Stimulated activated CD4-positive, alpha-beta T cell treated with anti-CD3 and anti-CD28 coated beads, TNF-alpha, amount 100 ng/mL, for 4 hours (primary cell): ENCODE measurements around the gene NXNL1.
A peak's percentile ranks its signal among the peaks of the same experiment; 100 is the strongest.

ENCODE experiments used
- DNase-seq, 3 experiments: peaks; one replicate each; pipeline ENCODE4 v3.0.0-alpha.2; 2020; ENCODE audit warnings: low read depth in 3 of 3

NXNL1 gene

DNA sequence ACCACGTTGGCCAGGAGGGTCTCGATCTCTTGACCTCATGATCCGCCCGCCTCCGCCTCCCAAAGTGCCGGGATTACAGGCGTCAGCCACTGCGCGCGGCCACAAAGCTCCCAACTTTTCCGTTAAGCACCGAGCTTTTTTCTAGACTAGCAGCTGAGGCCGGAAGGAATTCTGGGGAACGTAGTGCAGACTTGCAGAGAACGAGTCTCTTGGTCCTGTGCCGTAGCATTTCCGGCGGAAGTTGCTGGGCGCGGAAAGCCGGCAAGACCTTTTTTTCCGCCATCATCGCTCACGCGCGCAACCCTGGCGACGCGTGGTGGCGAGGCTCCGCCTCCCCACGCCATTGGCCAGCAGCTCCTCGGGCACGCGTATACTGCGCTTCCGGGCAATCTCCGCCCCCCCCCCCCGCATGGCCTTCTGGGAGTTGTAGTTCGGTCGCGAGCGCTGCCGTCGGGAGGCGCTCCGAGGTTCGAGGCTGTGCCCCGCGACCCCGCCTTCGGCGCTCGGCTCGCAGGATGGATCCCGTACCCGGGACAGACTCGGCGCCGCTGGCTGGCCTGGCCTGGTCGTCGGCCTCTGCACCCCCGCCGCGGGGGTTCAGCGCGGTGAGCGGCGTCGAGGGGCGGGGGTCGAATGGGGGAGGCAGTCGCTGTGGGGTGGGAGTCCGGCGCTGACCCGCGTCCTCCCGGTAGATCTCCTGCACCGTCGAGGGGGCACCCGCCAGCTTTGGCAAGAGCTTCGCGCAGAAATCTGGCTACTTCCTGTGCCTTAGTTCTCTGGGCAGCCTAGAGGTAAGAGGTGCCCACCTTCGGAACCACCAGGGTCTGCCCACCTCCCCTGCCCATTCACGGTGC lies 40.9 kb downstream of the NXNL1 start, which contains the start of gene MVB12A:
Gene MVB12A, plus strand, starts transcription at position 427 of the 854 bp plus-strand sequence. Its CDS starts 89 bp downstream, at position 516.
- peak; percentile 84 to 93 (median 90) for DNase-seq

DNA sequence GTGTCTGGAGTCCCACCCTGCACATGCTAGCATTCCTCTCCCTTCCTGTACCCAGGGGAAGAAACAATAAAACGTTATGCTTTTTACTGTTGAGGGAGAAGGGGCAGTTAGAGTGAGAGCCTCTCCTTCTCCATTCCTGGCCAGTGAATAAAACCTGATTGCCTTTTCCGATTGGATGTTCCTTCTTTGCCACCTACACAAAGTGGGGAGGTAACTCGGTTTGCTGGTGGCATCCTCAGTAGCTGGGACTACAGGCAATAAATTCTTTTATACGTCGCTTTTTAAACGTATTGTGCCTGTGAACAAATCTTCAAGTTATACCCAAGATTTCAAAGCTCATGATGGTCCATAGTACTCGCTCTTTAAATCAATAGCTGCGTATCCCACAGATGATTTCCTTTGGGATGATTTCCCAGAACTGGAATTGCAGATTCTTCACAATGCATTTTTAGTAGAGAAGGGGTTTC lies 41.5 kb downstream of the NXNL1 start:
- no peak for DNase-seq

DNA sequence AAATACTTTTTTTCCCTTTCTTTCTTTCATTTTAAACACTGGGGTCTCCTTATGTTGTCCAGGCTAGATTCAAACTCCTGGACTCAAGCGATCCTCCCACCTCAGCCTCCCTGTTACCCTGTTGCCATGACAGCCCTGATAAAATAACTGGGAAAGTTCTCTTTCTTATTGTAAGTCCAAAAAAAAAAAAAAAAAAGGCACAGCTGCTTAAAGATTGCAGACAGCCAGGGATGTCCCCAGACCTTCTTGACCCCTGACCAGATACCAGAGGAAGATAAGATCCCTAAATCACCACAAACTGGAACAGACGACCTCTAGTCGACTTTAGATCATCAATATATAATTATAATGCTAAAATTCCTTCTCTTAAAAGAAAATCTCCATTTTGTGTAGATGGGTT lies 42.0 kb downstream of the NXNL1 start:
- DNase-seq: no peak

DNA sequence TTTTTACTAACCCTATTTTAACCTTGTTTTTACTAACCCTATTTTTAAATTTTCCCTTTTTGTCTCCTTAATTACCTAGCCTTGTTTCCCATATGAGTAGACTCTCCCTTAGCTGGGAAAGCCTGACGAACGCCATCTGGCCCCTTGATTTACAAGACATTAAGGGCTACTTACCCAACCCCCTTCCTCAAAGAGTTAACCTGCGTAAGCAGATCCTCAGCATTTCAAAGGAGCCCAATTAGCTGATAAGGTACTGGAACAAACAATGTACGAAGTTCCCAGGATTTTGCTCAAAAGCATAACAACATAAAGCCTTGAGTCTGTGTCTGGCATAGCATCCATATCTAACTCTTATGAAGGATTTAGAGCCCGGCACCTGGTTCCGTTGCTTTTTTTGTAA lies 45.6 kb downstream of the NXNL1 start:
- no peak for DNase-seq

DNA sequence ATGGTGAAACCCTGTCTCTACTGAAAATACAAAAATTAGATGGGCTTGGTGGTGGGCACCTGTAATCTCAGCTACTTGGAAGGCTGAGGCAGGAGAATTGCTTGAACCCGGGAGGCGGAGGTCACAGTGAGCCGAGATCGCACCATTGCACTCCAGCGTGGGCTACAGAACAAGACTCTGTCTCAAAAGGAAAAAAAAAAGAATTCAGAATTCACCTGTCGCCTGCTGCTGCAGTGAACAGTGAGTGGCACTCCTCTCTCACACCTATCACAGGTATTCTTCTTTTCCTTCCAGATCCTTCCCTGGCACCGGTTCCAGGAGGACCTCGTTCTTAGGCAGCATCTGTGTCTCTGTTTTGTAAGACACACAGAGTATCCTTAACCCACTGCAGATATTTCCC lies 46.6 kb downstream of the NXNL1 start:
- no peak for DNase-seq

DNA sequence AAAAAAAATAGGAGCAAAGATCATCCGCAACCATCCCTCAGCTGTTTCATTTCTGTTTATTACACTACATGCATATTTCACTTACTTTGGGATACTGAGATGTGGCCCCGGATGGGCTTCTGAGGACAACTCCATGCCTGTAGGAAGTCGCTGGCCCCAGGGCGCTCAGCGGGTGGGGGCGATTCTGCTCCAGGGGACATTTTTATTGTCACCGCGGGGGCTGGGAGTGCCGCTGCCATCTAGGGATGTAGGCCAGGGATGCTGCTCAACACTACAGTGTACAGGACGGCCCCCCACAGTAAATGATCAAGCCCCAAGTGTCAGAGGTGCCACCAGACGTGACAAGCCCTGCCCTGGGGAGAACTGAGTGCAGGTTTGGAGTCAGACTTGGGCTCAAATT lies 48.9 kb downstream of the NXNL1 start:
- no peak for DNase-seq

DNA sequence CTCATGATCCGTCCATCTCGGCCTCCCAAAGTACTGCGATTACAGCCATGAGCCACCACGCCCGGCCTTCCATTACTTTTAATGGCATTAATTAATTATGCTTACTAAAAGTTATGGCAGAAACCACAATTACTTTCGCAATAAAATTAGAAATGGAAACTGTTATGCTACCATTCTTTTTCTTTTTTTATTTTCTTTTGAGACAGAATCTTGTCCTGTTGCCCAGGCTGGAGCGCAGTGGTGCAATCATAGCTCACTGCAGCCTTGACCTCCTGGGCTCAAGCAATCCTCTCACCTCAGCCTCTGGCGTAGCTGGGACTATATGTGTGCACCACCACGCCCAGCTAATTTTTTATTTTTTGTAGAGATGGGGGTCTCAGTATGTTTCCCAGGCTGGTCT lies 50.7 kb downstream of the NXNL1 start:
- DNase-seq: no peak

DNA sequence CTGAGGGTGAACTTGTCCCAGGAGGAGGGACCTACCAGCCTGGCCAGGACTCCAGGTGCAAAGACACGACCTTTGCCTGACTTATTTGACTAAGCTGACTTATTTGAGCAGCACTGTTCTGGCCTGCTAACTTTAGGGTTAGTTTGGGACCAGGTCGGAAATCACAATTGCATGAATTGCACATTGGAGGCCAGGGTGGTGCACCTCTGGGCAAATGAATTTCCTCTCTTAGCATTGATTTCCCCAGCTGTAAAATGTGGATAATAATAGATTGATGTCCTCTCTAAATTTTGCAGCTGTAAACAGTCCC lies 53.9 kb downstream of the NXNL1 start:
- no peak for DNase-seq

DNA sequence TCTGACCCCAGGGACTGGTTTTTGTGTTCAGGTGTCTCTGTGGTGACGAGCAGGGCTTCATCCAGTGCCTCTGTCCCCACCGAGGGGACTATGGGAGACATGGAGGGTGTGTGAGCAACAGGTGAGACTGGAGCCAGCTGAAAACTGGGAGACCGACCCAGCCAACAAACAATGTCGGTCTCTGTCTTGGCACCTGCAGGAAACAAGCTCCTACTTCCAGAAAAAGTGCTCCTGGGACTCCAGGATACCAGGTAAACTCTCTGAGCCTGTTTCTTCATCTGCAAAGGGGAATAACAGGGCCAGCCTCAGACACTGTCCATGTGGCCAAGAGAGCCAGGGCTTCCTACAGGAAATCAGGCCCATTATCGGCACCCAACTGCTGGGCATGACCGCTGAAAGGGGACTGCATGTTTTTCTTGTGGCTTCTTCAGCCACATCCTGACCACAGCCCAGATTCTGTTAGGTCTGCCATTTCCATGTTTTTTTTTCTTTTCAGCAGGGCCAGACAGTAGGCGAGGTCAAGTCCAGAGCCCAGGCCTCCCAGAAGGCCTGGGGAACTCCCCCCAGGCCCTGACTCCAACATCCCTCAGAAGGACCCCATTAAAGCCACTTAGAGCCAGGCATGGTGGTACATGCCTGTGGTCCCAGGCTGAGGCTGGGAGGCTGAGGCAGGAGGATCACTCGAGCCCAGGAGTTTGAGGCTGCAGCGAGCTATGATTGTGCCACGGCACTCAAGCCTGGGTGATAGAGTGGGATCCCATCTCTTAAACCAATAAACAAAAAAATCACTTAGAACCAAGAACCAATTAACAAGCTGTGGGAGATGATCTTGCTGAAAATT lies 54.5 kb downstream of the NXNL1 start:
- no peak for DNase-seq
